HepG2 (cell line): ENCODE measurements around the gene GOLGA6L6. TPM values are rescaled to one million over a fixed set of nuclear protein-coding genes. Genes with fewer than 3 reads are reported as not detected.
"Not testable (repeated sequence)": the region's sequence is repeated elsewhere in the genome, so short reads cannot be mapped to it uniquely, and the experiment has no call there.

ENCODE experiments used
- ATAC-seq: fragments of 200-7000 bp; cut with Tn5 transposase; 3 replicates; pipeline ENCODE4 v1.9.1; 2020; ENCODE audit warnings: mild to moderate bottlenecking, moderate library complexity
- BruUV-seq: library from RNA; stranded (reverse); fragments of 400-500 nt; replicated peaks from 2 replicates; lab custom pipeline; 2021; lab: Mats Ljungman, UMichigan
- CTCF ChIA-PET: fragments of 300-600 bp; formaldehyde crosslinking; extraction: SDS; loops from one replicate; lab custom pipeline; 2021; ENCODE audit warnings: low total read pairs, inconsistent platforms, low intra/inter-chr PET ratio; lab: Yijun Ruan, JAX
- POLR2A ChIA-PET: fragments of 350-600 bp; sonication (Branson Sonifier 250); formaldehyde crosslinking; loops from one replicate; lab custom pipeline; 2020; ENCODE audit warnings: antibody characterized with exemption, inconsistent platforms; lab: Yijun Ruan, JAX
- DNase-seq: peaks from one replicate; pipeline ENCODE4 v3.0.0-alpha.2; 2015; ENCODE audit warnings: low spot score
- FAIRE-seq: peaks from 3 replicates; lab custom pipeline; 2011; peaks lifted over from hg19 to GRCh38; lab: Jason Lieb, UNC
- H2AFZ ChIP-seq: one replicate; pipeline ENCODE4 v1.6.1; 2011; ENCODE audit warnings: low read length, inconsistent platforms
- H3K27ac ChIP-seq: fragments of 300-600 bp; 3 replicates; pipeline ENCODE4 v1.8.0; 2011; ENCODE audit warnings: mixed run types, mild to moderate bottlenecking, mixed read lengths, low read length, inconsistent platforms; ENCODE audit not compliant: insufficient read depth; ENCODE audit errors: extremely low read length
- H3K27me3 ChIP-seq, 2 experiments: fragments of 200-600 bp in 1 of 2; 2 replicates in 1 of 2; 3 replicates in 1 of 2; pipeline versions ENCODE4 v1.6.0 to v1.8.0; 2011; ENCODE audit warnings: low read length in 2 of 2, mild to moderate bottlenecking in 2 of 2, moderate library complexity in 2 of 2, inconsistent platforms in 1 of 2; ENCODE audit not compliant: insufficient read depth in 2 of 2, control insufficient read depth in 1 of 2
- H3K36me3 ChIP-seq, 2 experiments: fragments of 200-600 bp in 1 of 2; replicated peaks in 1 of 2; 2 replicates in 1 of 2; 3 replicates in 1 of 2; pipeline versions ENCODE4 v1.5.1 to v1.8.0; 2011; ENCODE audit warnings: low read length in 2 of 2, inconsistent platforms in 1 of 2; ENCODE audit not compliant: insufficient read depth in 2 of 2, control insufficient read depth in 1 of 2
- H3K4me1 ChIP-seq: 2 replicates; pipeline ENCODE4 v1.5.1; 2012; ENCODE audit warnings: low read length, inconsistent platforms; ENCODE audit not compliant: insufficient read depth
- H3K4me2 ChIP-seq: 2 replicates; pipeline ENCODE4 v1.6.0; 2011; ENCODE audit warnings: low read depth, low read length, inconsistent platforms
- H3K4me3 ChIP-seq, 3 experiments: fragments of 200-600 bp in 1 of 3; sonication (generic), shearing (Covaris generic) in 1 of 3; replicated peaks in 1 of 3; 2 replicates each; pipeline ENCODE4 v1.5.1; 2011 to 2016; ENCODE audit warnings: low read length in 3 of 3, inconsistent platforms in 2 of 3, low read depth in 2 of 3, mild to moderate bottlenecking in 2 of 3, control low read depth in 1 of 3, mixed read lengths in 1 of 3; ENCODE audit not compliant: insufficient read depth in 1 of 3
- H3K79me2 ChIP-seq: one replicate; pipeline ENCODE4 v1.6.1; 2011; ENCODE audit warnings: low read length, inconsistent platforms; ENCODE audit not compliant: insufficient read depth
- H3K9ac ChIP-seq: 2 replicates; pipeline ENCODE4 v1.6.0; 2011; ENCODE audit warnings: mild to moderate bottlenecking, low read depth, low read length, inconsistent platforms; ENCODE audit not compliant: insufficient read depth
- H3K9me3 ChIP-seq: 2 replicates; pipeline ENCODE4 v1.5.1; 2012; ENCODE audit warnings: mild to moderate bottlenecking, low read length
- H4K20me1 ChIP-seq: 2 replicates; pipeline ENCODE4 v1.6.0; 2011; ENCODE audit warnings: inconsistent platforms, mild to moderate bottlenecking, low read length, moderate library complexity; ENCODE audit not compliant: insufficient read depth
- WGBS: methylation state at CpG from one replicate; pipeline ENCODE4 v1.1.6; 2017; ENCODE audit warnings: low lambda C conversion rate; 5-methylcytosine and 5-hydroxymethylcytosine counted together
- in situ Hi-C: cut with HindIII; loops from 2 replicates; pipeline ENCODE4 v1.10.0; 2017; ENCODE audit warnings: low pct_unique_long_range_greater_than_20kb; ENCODE audit not compliant: extremely low pct_ligation_motif_present
- intact Hi-C: fragments of 100-400 bp; cut with micrococcal nuclease; formaldehyde crosslinking; loops from one replicate; pipeline ENCODE4 v1.10.0; 2022; ENCODE audit not compliant: unreplicated experiment
- polyA plus RNA-seq, 8 experiments: library from polyadenylated mRNA; depleted of rRNA in 3 of 8; stranded (reverse) in 7 of 8; unstranded in 1 of 8; fragments of >200 nt; fragmentation: Illumina TruSeq in 4 of 8; extraction: Trizol in 4 of 8; gene quantifications; 2 replicates each; pipeline versions ENCODE4 v1.2.1 to v1.2.3, GENCODE V29; 2011 to 2016; ENCODE audit warnings: low read depth in 4 of 8, missing spikeins in 1 of 8, mixed read lengths in 1 of 8; ENCODE audit not compliant: insufficient read depth in 1 of 8
- total RNA-seq, 5 experiments: library from RNA; depleted of rRNA; stranded (reverse); fragments of >200 nt; fragmentation: Illumina TruSeq; extraction: Trizol; gene quantifications; 2 replicates each; pipeline ENCODE4 v1.2.3, GENCODE V29; 2016; ENCODE audit warnings: low read depth in 1 of 5

GOLGA6L6 gene
- total and polyA plus RNA-seq, 2 of the 13 experiments (the other 11 are each of a cell fraction or from before 2014, with no cell fraction given): not detected

DNA sequence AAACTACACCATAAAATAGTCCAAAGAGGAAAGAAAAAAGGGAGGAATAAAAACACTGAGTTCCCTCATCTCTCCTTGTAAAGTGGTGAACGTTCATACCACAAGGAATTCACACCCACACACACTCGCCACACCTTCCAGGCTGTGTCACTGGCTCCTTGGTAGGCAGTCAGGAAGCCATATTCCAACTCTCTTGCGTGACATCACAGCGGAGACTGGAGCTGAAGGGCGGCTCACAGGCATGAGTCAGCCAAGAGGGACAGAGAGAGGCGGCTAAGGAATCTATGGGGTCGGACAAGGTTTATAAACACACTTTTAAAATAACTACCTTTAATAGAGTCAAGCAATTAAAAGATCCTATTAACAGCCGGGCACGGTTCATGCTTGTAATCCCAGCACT lies 43.8 kb downstream of the GOLGA6L6 start:
- H3K9ac ChIP-seq, H3K9me3 ChIP-seq, H3K27ac ChIP-seq, CTCF ChIA-PET, FAIRE-seq, intact Hi-C loops, ATAC-seq, BruUV-seq, in situ Hi-C loops, H3K4me3 ChIP-seq, H2AFZ ChIP-seq, H3K4me1 ChIP-seq, H3K79me2 ChIP-seq, DNase-seq, H3K4me2 ChIP-seq, POLR2A ChIA-PET, H3K36me3 ChIP-seq, H3K27me3 ChIP-seq, H4K20me1 ChIP-seq: not testable (repeated sequence)
- WGBS: no CpG with 5 or more reads among the region's 9 CpGs

GRCh38 chr15:20493035-20493434 lies 48.6 kb downstream of the GOLGA6L6 start:
- H3K36me3 ChIP-seq, DNase-seq, H3K27me3 ChIP-seq, H3K9ac ChIP-seq, H3K4me2 ChIP-seq, in situ Hi-C loops, H3K9me3 ChIP-seq, H3K79me2 ChIP-seq, FAIRE-seq, H3K4me3 ChIP-seq, H3K27ac ChIP-seq, ATAC-seq, CTCF ChIA-PET, intact Hi-C loops, H3K4me1 ChIP-seq, H4K20me1 ChIP-seq, POLR2A ChIA-PET, BruUV-seq, H2AFZ ChIP-seq: not testable (repeated sequence)
- WGBS: no CpG with 5 or more reads among the region's 5 CpGs

DNA sequence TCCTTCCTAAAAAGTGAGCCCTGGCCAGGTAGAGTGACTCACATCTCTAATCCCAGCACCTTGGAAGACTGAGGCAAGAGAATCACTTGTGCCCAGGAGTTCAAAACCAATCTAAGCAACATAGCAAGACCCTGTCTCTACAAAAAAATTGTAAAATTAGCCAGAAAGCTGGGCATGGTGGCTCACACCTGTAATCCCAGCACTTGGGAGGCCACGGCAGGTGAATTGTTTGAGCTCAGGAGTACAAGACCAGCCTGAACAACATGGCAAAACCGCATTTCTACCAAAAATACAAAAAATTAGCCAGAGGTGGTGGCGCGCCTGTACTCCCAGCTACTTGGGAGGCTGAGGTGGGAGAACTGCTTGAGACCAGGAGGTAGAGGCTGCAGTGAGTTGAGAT lies 49.0 kb downstream of the GOLGA6L6 start:
- H3K27me3 ChIP-seq, H3K4me2 ChIP-seq, H3K4me1 ChIP-seq, ATAC-seq, H3K79me2 ChIP-seq, BruUV-seq, H3K4me3 ChIP-seq, H3K36me3 ChIP-seq, CTCF ChIA-PET, H3K9ac ChIP-seq, H3K9me3 ChIP-seq, H2AFZ ChIP-seq, in situ Hi-C loops, DNase-seq, H4K20me1 ChIP-seq, POLR2A ChIA-PET, intact Hi-C loops, FAIRE-seq, H3K27ac ChIP-seq: not testable (repeated sequence)
- WGBS: 71% methylated on average over 2 of the region's 4 CpGs

DNA sequence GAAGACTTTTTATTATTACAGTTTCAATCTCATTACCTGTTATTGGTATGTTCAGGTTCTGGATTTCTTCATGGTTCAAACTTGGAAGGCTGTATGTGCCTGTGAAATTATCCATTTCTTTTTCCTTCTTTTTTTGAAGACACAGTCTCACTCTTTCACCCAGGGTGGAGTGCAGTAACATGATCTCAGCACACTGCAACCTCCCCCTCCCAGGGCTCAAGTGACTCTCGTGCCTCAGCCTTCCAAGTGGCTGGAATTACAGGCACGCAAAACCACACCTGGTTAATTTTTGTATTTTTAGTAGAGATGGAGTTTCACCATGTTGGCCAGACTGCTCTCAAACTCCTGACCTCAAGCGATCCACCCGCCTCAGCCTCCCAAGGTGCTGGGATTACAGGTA lies 52.3 kb downstream of the GOLGA6L6 start:
- DNase-seq, H3K4me1 ChIP-seq, in situ Hi-C loops, H2AFZ ChIP-seq, FAIRE-seq, H3K36me3 ChIP-seq, H3K79me2 ChIP-seq, H3K4me2 ChIP-seq, BruUV-seq, H3K9me3 ChIP-seq, ATAC-seq, POLR2A ChIA-PET, H3K27me3 ChIP-seq, H3K4me3 ChIP-seq, H4K20me1 ChIP-seq, H3K27ac ChIP-seq, intact Hi-C loops, H3K9ac ChIP-seq, CTCF ChIA-PET: not testable (repeated sequence)
- 73% methylated on average over 3 of the region's 4 CpGs for WGBS
